ENCODE results near the gene HSP90AB1.

Gene HSP90AB1

GRCh38 chr6:44246663-44247337 is at the start of gene HSP90AB1:
HSP90AB1 (plus strand) TSS chr6:44247101; CDS start chr6:44248630, 1,529 bp downstream.
- TF ChIP-seq, protein P1, sequence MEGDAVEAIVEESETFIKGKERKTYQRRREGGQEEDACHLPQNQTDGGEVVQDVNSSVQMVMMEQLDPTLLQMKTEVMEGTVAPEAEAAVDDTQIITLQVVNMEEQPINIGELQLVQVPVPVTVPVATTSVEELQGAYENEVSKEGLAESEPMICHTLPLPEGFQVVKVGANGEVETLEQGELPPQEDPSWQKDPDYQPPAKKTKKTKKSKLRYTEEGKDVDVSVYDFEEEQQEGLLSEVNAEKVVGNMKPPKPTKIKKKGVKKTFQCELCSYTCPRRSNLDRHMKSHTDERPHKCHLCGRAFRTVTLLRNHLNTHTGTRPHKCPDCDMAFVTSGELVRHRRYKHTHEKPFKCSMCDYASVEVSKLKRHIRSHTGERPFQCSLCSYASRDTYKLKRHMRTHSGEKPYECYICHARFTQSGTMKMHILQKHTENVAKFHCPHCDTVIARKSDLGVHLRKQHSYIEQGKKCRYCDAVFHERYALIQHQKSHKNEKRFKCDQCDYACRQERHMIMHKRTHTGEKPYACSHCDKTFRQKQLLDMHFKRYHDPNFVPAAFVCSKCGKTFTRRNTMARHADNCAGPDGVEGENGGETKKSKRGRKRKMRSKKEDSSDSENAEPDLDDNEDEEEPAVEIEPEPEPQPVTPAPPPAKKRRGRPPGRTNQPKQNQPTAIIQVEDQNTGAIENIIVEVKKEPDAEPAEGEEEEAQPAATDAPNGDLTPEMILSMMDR (IDR thresholded peaks at IDR 0.05), result no peak

- TF ChIP-seq, protein P1 (IDR thresholded peaks at IDR 0.05), result no peak
These were observed 48.2 kb upstream of the HSP90AB1 start for GRCh38 chr6:44198684-44199083.

- TF ChIP-seq, protein P1 (IDR thresholded peaks at IDR 0.05), result no peak
These were observed 47.0 kb upstream of the HSP90AB1 start for GRCh38 chr6:44199883-44200282.

- TF ChIP-seq, protein P1 (IDR thresholded peaks at IDR 0.05), result no peak
These were observed 45.7 kb upstream of the HSP90AB1 start for GRCh38 chr6:44201200-44201599.

GRCh38 chr6:44201638-44202303 is 45.1 kb upstream of the HSP90AB1 start:
- TF ChIP-seq, protein P1 (IDR thresholded peaks at IDR 0.05), result no peak

- TF ChIP-seq, protein P1 (IDR thresholded peaks at IDR 0.05), result no peak
These were observed 44.4 kb upstream of the HSP90AB1 start for GRCh38 chr6:44202332-44202971.

GRCh38 chr6:44202972-44203750 is 43.7 kb upstream of the HSP90AB1 start:
- TF ChIP-seq, protein P1 (IDR thresholded peaks at IDR 0.05), result no peak
